Endothelial cell of umbilical vein (primary cell): ENCODE results near the gene PCDHGA12. TPM values are rescaled to one million over a fixed set of nuclear protein-coding genes. Genes with fewer than 3 reads are reported as not detected.
A peak's percentile ranks its signal among the peaks of the same experiment; 100 is the strongest.

Experiments used
- BruUV-seq: library from RNA; stranded (reverse); fragments of 400-500 nt; replicated peaks from 2 replicates; lab custom pipeline; 2021; lab: Mats Ljungman, UMichigan
- CTCF ChIA-PET: fragments of 300-600, 350-600 bp; sonication (Branson Sonifier 250); formaldehyde crosslinking; loops from one replicate; lab custom pipeline; 2021; ENCODE audit warnings: antibody characterized with exemption, inconsistent platforms; lab: Charles Lee
- POLR2A ChIA-PET: fragments of 300-600, 350-600 bp; sonication (Branson Sonifier 250); formaldehyde crosslinking; loops from one replicate; lab custom pipeline; 2021; ENCODE audit warnings: antibody characterized with exemption, inconsistent platforms; lab: Charles Lee
- DNase-seq: peaks from one replicate; pipeline ENCODE4 v3.0.0-alpha.2; 2011; ENCODE audit warnings: low read depth, low spot score
- FAIRE-seq: peaks from 2 replicates; lab custom pipeline; 2011; peaks lifted over from hg19 to GRCh38; lab: Jason Lieb, UNC
- H2AFZ ChIP-seq: 2 replicates; pipeline ENCODE4 v1.6.0; 2012; ENCODE audit warnings: low read depth, low read length, control low read depth, inconsistent platforms
- H3K27ac ChIP-seq: 2 replicates; pipeline ENCODE4 v1.5.1; 2011; ENCODE audit warnings: low read depth, mild to moderate bottlenecking, control low read depth, low read length, moderate library complexity; ENCODE audit not compliant: insufficient read depth
- H3K27me3 ChIP-seq, 2 experiments: 2 replicates each; pipeline versions ENCODE4 v1.6.0 to v1.6.1; 2011; ENCODE audit warnings: low read length in 2 of 2, mixed read lengths in 1 of 2; ENCODE audit not compliant: control insufficient read depth in 2 of 2, insufficient read depth in 2 of 2
- H3K36me3 ChIP-seq, 2 experiments: 2 replicates in 1 of 2; 3 replicates in 1 of 2; pipeline ENCODE4 v1.5.1; 2011; ENCODE audit warnings: low read length in 2 of 2, mild to moderate bottlenecking in 1 of 2, moderate library complexity in 1 of 2; ENCODE audit not compliant: control insufficient read depth in 2 of 2, insufficient read depth in 2 of 2; ENCODE audit errors: extremely low read depth in 1 of 2
- H3K4me1 ChIP-seq: 3 replicates; pipeline ENCODE4 v1.5.1; 2011; ENCODE audit warnings: mild to moderate bottlenecking, low read length; ENCODE audit not compliant: control insufficient read depth, insufficient read depth; ENCODE audit errors: extremely low read depth
- H3K4me2 ChIP-seq: 2 replicates; pipeline ENCODE4 v1.6.1; 2011; ENCODE audit warnings: low read length, control low read depth, mixed read lengths; ENCODE audit not compliant: insufficient read depth
- H3K4me3 ChIP-seq, 3 experiments: fragments of 200-600 bp in 1 of 3; sonication (generic), shearing (Covaris generic) in 1 of 3; replicated peaks in 1 of 3; 2 replicates each; pipeline ENCODE4 v1.5.1; 2011 to 2016; ENCODE audit warnings: control low read depth in 3 of 3, low read length in 3 of 3, mild to moderate bottlenecking in 2 of 3, inconsistent platforms in 1 of 3, low read depth in 1 of 3, moderate library complexity in 1 of 3; ENCODE audit not compliant: insufficient read depth in 1 of 3
- H3K79me2 ChIP-seq: 2 replicates; pipeline ENCODE4 v1.6.0; 2012; ENCODE audit warnings: low read length, inconsistent platforms; ENCODE audit not compliant: control insufficient read depth, insufficient read depth
- H3K9ac ChIP-seq: replicated peaks from 2 replicates; pipeline ENCODE3; 2011; ENCODE audit warnings: low read length, control low read depth; ENCODE audit not compliant: insufficient read depth; ENCODE audit errors: extremely low read depth
- H3K9me1 ChIP-seq: replicated peaks from 3 replicates; pipeline ENCODE4 v1.6.0; 2011; ENCODE audit warnings: mild to moderate bottlenecking, low read length; ENCODE audit not compliant: control insufficient read depth, insufficient read depth; ENCODE audit errors: extremely low read depth
- H3K9me3 ChIP-seq: replicated peaks from 2 replicates; pipeline ENCODE4 v1.5.1; 2012; ENCODE audit warnings: low read length, inconsistent platforms; ENCODE audit not compliant: control insufficient read depth, insufficient read depth
- H4K20me1 ChIP-seq: replicated peaks from 2 replicates; pipeline ENCODE3; 2011; ENCODE audit warnings: mild to moderate bottlenecking, low read length; ENCODE audit not compliant: control insufficient read depth, insufficient read depth; ENCODE audit errors: extremely low read depth
- CTCF ChIP-seq, 2 donors: IDR thresholded peaks; 1 replicate in 1 of 2; 2 replicates in 1 of 2; pipeline ENCODE4 v1.5.1; 2011; ENCODE audit warnings: low read length in 2 of 2, mild to moderate bottlenecking in 2 of 2, moderate library complexity in 2 of 2, control low read depth in 1 of 2, inconsistent platforms in 1 of 2, low read depth in 1 of 2; ENCODE audit not compliant: insufficient read depth in 1 of 2; ENCODE audit errors: extremely low read depth in 1 of 2
- EZH2 ChIP-seq: IDR thresholded peaks from 2 replicates; pipeline ENCODE4 v1.6.1; 2012; ENCODE audit warnings: borderline replicate concordance, low read depth, mild to moderate bottlenecking, moderate library complexity, low read length, inconsistent platforms; ENCODE audit not compliant: severe bottlenecking
- FOS ChIP-seq: IDR thresholded peaks from 2 replicates; pipeline ENCODE4 v1.6.1; 2011; ENCODE audit warnings: mild to moderate bottlenecking, low read length, moderate library complexity, borderline replicate concordance; ENCODE audit not compliant: insufficient read depth
- GATA2 ChIP-seq: IDR thresholded peaks from 2 replicates; pipeline ENCODE4 v1.7.0; 2011; ENCODE audit warnings: low read depth, mild to moderate bottlenecking, moderate library complexity, mixed read lengths, low read length; ENCODE audit not compliant: insufficient read length, insufficient read depth
- JUN ChIP-seq: IDR thresholded peaks from 2 replicates; pipeline ENCODE4 v1.6.1; 2011; ENCODE audit warnings: borderline replicate concordance, low read depth; ENCODE audit not compliant: insufficient read length, insufficient read depth
- MAX ChIP-seq: IDR thresholded peaks from 2 replicates; pipeline ENCODE4 v1.6.1; 2011; ENCODE audit not compliant: insufficient read depth, insufficient read length
- MYC ChIP-seq: IDR thresholded peaks from one replicate; pipeline ENCODE4 v1.6.1; 2011; ENCODE audit warnings: mild to moderate bottlenecking, low read depth, low read length
- POLR2A ChIP-seq: IDR thresholded peaks from 2 replicates; pipeline ENCODE4 v1.6.1; 2012; ENCODE audit warnings: low read depth, mild to moderate bottlenecking, control low read depth, low read length
- POLR2AphosphoS5 ChIP-seq: IDR thresholded peaks from 2 replicates; pipeline ENCODE4 v1.6.1; 2012; ENCODE audit warnings: low read depth, mild to moderate bottlenecking, control low read depth, low read length, moderate library complexity; ENCODE audit not compliant: insufficient read depth
- dilution Hi-C: fragments of 300-500 bp; cut with MboI; formaldehyde crosslinking; loops from one replicate; pipeline ENCODE4 v1.15.0; 2019; ENCODE audit warnings: low sequenced_read_pairs; ENCODE audit not compliant: extremely low pct_ligation_motif_present
- intact Hi-C: fragments of 100-400 bp; cut with micrococcal nuclease; formaldehyde crosslinking; loops from one replicate; pipeline ENCODE4 v1.10.0; 2022
- polyA plus RNA-seq, 4 experiments: library from polyadenylated mRNA; depleted of rRNA in 3 of 4; stranded (reverse) in 3 of 4; unstranded in 1 of 4; fragments of >200 nt; gene quantifications; 2 replicates each; pipeline versions ENCODE4 v1.2.1 to v1.2.3, GENCODE V29; 2011 to 2012; ENCODE audit warnings: missing spikeins in 1 of 4
- total RNA-seq: library from RNA; stranded (reverse); gene quantifications from 2 replicates; pipeline ENCODE4 v1.2.3, GENCODE V29; 2021

PCDHGA12 gene
- total and polyA plus RNA-seq, 2 donors (not counting 3 experiments of a cell fraction or from before 2014, with no cell fraction given): 4.2 to 9.9 TPM

GRCh38 chr5:141427783-141428426, 2.4 kb upstream of the PCDHGA12 start:
- H3K79me2 ChIP-seq: no peaks in the 10 kb centered on the region
- ChIA-PET POLR2A (no interaction called here), CTCF (interaction anchor here (1.4 to 6.3 kb wide), 6 partner anchors 20 to 139 kb away, joined by 4 to 308 read pairs (median 36); partner anchors contain the start of genes PCDHGB6 and PCDHGC3)
- H2AFZ ChIP-seq: no peak overlapping the region
- H3K4me2 ChIP-seq: no peak overlapping the region
- peaks cover 17% of the 10 kb centered on the region for H3K4me1 ChIP-seq
- H3K27me3 ChIP-seq: peaks cover 31 to 69% of the 10 kb centered on the region in 2 experiments
- intact Hi-C loops (no loop called here), dilution Hi-C loops (no loop called here)
- no peak for DNase-seq
- H3K9me1 ChIP-seq: no peaks in the 10 kb centered on the region
- no peak overlapping the region for H3K4me3 ChIP-seq
- no peaks in the 10 kb centered on the region for H4K20me1 ChIP-seq
- no peak for FAIRE-seq
- no TSS peak for BruUV-seq
- no peak overlapping the region for H3K27ac ChIP-seq
- H3K9me3 ChIP-seq: no peaks in the 10 kb centered on the region
- H3K9ac ChIP-seq: no peak overlapping the region
- H3K36me3 ChIP-seq: no peaks in the 10 kb centered on the region
- TF ChIP-seq MAX: no peak

GRCh38 chr5:141431286-141431685, 979 bp downstream of the PCDHGA12 start:
- Histone ChIP-seq H3K36me3 (no peaks in the 10 kb centered on the region), H3K79me2 (no peaks in the 10 kb centered on the region), H3K9ac (no peak overlapping the region), H4K20me1 (no peaks in the 10 kb centered on the region), H3K9me3 (no peaks in the 10 kb centered on the region), H2AFZ (peak overlapping the region; percentile 86), H3K27ac (no peak overlapping the region), H3K27me3 (peaks cover 25 to 40% of the 10 kb centered on the region in 2 experiments), H3K4me3 (peak overlapping the region in 2 of 3 experiments; percentile 40 to 67), H3K4me2 (peak overlapping the region; percentile 93), H3K4me1 (peaks cover 17% of the 10 kb centered on the region), H3K9me1 (no peaks in the 10 kb centered on the region)
- no TSS peak for BruUV-seq
- intact Hi-C loops: no loop called here
- DNase-seq: peak; percentile 33
- dilution Hi-C loops: no loop called here
- ChIA-PET CTCF (interaction anchor here (1.2 to 6.8 kb wide), 26 partner anchors 10 to 239 kb away, joined by 3 to 308 read pairs (median 20); partner anchors contain the start of genes PCDHB10, PCDHGA10, PCDHGA11 and PCDHGA3), POLR2A (interaction anchor here (1.1 to 1.9 kb wide), 2 partner anchors 127 to 133 kb away, joined by 3 to 10 read pairs; no protein-coding TSS in a partner anchor)
- FAIRE-seq: no peak
- TF ChIP-seq JUN (no peak), POLR2A (no peak), EZH2 (no peak), POLR2AphosphoS5 (no peak), GATA2 (no peak), FOS (no peak), MAX (no peak), CTCF (IDR thresholded peaks at IDR 0.05; ENCODE audit: extremely low read depth in 1 of 2, insufficient read depth in 1 of 2, low read depth in 1 of 2, low read length in 2 of 2) (no peak), MYC (no peak)
